HG02623 (cell line): ENCODE results near the gene PITPNM3.
"Not testable (repeated sequence)": the region's sequence is repeated elsewhere in the genome, so short reads cannot be mapped to it uniquely, and the experiment has no call there.

ENCODE experiments used
- ATAC-seq: cut with Tn5 transposase; IDR thresholded peaks from one replicate; pipeline ENCODE4 v1.9.1; 2021; ENCODE audit warnings: moderate library complexity; ENCODE audit not compliant: unreplicated experiment

PITPNM3 gene

DNA sequence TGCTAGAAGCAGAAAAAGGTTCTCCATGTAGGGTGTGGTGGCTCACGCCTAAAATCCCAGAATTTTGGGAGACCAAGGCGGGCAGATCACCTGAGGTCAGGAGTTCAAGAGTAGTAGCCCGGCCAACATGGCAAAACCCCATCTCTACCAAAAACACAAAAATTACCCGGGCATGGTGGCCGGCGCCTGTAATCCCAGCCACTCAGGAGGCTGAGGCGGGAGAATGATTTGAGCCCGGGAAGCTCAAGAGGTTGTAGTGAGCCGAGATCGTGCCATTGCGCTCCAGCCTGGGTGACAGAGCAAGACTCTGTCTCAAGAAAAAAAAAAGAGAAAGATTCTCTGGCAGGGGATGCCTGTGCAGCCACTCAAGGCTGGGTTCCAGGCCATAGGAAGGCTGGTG, 54.2 kb downstream of the PITPNM3 start:
- ATAC-seq, result no peak

- no peak for ATAC-seq
Observed at GRCh38 chr17:6501359-6501758, 55.0 kb downstream of the PITPNM3 start.

DNA sequence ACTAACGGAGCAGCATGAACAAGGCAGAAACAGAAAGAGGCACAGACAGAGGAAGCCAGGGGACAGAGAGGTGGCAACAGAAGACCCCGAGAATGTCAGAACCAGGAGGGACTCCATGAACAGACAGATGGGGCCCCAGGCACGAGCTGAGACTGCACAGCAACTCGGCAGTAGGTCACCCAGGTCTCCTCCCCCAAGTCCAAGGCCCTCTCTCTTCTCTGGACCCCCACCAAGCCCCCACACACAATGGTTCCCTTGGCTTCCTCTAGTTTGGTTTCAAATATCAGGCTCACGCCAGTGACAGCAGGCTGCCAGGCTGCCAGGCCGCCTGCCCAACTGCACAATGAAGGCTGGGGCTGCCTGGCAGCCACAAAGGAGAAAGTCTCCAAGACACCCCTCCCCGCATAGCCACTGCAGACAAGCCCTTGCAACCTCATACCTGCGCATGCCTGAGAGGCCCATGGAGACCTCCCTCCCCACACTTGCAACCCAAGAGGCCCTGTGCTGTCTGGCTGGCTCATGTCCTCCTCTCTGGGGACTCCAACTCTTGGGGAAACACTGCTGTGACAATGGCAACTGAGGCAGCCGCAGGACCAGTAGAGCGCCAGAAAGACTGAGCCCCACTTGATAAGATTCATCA, 57.3 kb downstream of the PITPNM3 start:
- ATAC-seq, result no peak

DNA sequence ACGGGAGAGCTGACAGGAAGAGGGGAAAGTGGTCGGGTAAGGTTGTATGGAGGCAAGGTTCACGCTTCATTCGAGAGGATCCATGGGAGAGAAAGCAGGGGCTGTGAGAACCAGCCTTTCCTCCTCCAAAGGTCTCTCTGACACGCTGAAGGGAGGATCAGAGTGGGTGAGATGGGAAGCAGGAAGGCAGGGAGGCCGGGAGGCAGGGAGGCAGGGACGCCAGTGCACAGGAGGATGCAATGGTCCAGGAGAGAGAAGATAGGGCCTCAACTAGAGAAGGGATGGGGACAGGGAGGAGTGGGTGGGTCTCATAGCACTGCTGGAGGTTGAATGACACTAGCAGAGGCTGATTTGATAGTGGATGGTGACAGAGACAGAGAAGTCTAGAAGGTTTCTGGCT, 58.0 kb downstream of the PITPNM3 start:
- ATAC-seq, result no peak

- ATAC-seq, result no peak
Observed at GRCh38 chr17:6497496-6498221, 58.7 kb downstream of the PITPNM3 start.

- no peak for ATAC-seq
Observed at GRCh38 chr17:6496640-6497441, 59.5 kb downstream of the PITPNM3 start.

DNA sequence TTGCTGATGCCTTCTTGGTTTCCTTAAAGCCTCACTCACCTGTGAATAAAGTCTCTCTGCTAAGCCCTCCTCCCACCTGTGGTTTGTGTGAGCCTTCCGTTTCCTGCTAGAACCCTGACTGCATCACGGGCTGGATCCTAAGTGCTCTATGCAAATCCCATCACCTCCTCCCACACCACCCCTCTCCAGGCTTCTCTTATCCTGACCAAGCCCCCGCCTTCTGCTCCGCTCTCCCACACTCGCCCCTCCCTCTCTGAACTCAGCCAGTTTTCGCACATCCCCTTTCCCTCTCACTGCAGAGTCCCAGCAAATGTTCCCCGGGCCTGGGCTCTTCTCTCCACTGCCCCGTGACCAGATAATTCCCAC, 60.3 kb downstream of the PITPNM3 start:
- no peak for ATAC-seq

GRCh38 chr17:6495450-6496115, 60.8 kb downstream of the PITPNM3 start:
- no peak for ATAC-seq

DNA sequence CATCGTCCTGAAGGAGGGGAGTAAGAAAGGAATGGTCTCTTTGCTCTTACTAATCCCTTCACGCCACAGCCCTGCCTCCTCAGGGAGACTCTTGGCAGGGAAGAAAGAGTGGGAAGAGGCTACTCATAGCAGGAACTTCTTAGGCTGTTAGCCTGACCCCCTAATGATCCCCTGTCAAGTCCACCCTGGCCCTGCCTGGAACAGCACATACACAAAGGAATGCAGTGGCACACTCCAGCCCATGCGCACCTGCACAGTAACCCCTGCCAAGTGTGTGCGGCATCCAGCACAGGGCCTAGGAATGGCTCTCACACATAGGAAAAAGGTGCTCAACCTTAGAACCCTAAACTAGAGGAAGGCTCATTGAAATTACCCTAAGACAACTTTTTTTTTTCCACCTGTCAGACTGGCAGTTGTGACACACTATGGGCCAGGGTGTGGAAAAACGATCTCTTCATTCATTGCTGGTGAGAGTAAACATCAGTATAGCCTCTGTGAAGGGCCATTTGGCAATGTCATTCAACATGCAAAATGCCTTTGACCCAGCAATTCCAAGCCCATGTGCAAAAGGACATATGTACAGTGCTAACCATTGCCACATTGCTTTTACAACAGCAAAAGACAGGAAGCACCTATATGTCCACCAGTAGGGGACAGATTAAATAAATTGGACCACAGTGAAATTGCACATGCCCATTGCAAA, 62.0 kb downstream of the PITPNM3 start:
- no peak for ATAC-seq

GRCh38 chr17:6492892-6493674, 63.3 kb downstream of the PITPNM3 start:
- ATAC-seq, result no peak

DNA sequence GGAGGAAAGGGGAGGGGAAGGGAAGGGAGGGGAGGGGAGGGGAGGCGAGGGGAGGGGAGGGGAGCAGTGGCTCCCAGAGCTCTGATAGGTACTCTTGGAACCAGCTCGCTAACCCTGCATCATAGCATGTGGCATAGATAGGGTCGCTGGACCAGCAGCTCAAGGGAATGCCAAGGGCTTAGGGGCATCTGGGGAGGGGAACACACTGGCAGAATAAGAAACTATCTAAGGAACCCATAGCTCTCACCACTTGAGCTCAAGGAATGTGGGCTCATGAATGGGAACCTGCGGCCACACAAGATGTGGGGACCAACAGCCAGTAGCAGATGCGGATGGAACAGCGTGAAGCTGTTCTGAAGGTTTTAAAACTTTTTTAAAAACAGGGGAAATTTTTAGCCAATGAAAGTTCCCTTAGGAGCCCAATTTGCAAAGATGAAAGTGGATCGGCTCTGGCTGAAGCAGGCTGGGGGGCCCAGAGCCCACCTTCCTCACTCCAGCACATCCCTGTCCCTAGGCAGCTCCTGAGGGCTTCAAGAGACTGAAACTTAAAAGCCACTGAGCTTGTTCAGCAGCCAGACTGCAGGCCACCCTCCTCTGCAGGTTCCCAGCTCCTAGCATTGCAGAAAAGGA, 65.2 kb downstream of the PITPNM3 start:
- no peak for ATAC-seq

GRCh38 chr17:6489016-6489550, 67.3 kb downstream of the PITPNM3 start:
- no peak for ATAC-seq

- no peak for ATAC-seq
Observed at GRCh38 chr17:6488008-6488539, 68.3 kb downstream of the PITPNM3 start.

DNA sequence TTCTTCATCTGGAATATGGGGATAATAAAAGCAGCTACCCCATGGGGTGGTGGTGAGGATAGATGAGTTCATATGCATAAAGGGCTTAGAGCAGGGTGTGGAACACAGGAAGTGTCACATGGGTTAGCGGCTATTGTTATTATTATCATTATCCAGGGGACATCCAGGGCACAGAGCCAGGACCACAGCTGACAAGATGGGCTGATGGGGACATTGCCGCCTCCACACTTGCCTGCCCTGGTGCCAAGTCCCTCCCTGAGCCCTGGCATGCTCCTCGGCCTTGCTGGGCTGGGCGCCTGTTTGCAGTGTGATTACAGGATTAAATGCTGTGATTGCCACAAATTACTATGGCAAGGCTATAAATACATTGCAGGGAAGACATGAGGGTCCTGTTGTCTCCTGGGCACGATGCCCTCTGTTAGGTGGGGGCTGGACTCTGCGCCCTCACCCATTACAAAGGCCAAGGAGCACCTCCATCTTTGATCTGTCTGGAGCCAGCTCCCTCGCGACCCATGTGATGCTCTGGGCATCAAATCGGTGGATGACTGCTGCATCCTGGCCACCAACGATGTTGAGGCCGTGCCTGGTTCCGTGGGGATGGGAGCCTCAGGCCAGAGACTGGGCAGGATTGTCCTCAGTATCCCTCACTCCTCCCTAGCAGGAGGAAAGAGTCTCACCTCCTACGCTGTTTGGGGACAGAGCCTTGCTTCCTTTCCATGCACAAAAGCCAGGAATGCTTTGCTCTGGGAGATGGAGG, 68.9 kb downstream of the PITPNM3 start:
- ATAC-seq, result no peak

DNA sequence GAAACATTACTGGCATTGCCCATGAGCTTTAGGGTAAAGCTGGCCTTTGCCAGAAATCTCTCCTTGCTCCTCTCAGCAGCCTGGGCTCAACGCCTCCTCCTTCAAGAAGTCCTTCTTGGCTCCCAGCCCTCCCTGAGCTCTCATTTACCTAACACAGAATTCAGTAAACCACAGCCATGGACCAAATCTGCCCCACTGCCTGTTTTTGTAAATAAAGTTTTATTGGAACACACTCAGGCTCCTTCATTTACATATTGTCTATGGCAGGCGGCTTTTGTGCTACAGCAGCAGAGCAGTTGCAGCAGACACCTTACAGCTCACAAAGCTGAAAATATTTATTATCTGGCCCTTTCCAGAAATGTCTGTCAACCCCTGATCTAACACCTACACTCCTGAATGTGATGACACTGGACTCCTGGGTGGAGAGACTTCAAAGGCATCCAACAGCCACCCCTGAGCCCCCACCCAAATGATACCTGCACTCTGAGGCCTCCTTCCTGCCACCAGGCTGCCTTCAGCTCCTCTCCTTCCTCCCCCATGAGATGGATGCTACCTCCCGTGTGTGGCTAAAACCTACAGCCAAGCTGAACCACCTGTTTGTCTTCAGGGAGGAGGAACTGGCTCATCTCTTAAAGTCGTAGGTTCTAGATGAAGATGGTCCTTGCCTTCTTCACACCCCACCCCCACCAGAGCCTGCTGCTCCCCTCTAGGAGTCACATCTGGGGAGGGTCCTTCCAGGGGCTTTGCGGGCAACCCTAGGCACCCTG, 70.5 kb downstream of the PITPNM3 start:
- ATAC-seq, result no peak

GRCh38 chr17:6483507-6483906, 72.8 kb downstream of the PITPNM3 start:
- ATAC-seq, result no peak

DNA sequence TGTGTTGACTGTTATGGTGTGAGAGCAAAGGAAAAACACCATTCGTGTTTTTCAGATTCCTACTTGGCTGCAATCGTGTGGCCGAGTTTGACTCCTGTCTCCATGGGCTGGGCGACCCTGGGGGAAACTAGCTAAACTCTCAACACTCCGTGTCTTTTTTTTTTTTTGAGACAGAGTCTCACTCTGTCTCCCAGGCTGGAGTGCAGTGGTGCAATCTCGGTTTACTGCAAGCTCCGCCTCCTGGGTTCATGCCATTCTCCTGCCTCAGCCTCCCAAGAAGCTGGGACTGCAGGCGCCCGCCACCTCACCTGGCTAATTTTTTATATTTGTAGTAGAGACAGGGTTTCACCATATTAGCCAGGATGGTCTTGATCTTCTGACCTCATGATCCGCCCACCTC, 73.6 kb downstream of the PITPNM3 start:
- not testable (repeated sequence) for ATAC-seq

- ATAC-seq, result no peak
Observed at GRCh38 chr17:6482105-6482455, 74.3 kb downstream of the PITPNM3 start.
